ENCODE data around the gene MTRFR.
A peak's percentile ranks its signal among the peaks of the same experiment; 100 is the strongest.

The MTRFR gene

DNA sequence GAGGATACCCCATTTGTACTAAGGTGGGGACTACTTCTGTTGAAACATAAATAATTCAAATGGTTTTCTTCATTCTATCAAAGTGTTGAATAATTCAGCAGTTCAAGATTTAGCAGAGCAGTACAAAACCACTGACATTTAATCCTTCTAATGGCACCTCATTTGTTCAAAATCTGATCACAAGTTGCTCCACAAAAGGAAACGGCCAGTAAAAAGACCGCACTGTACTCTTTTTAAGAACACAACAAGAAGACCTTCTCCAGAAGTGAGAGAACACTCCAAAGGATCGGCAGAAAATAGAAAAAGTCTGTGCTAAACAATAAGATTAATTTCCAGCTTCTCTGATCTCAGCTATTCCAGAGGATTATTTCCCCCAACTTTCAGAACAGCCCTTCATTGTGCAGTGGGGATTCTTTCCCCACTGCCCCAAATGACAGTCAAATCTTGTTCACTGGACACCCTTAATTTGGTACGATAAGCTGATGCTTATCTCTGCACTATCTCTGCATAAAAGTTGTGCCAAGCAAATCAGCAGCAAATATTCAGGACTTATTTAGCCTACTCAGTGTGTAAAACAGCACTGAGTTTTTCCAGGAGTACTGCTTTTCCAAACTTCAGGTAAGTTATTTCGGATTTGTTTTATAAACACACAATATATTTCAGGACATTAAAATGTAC lies 5.5 kb upstream of the MTRFR start:
- H3K4me3 ChIP-seq (replicated peaks in 1 of 2; ENCODE audit: low read depth in 2 of 2, low read length in 2 of 2), result no peak overlapping the region
- no peak for DNase-seq (ENCODE audit: low read depth in 2 of 2)
- TF ChIP-seq, protein P1, sequence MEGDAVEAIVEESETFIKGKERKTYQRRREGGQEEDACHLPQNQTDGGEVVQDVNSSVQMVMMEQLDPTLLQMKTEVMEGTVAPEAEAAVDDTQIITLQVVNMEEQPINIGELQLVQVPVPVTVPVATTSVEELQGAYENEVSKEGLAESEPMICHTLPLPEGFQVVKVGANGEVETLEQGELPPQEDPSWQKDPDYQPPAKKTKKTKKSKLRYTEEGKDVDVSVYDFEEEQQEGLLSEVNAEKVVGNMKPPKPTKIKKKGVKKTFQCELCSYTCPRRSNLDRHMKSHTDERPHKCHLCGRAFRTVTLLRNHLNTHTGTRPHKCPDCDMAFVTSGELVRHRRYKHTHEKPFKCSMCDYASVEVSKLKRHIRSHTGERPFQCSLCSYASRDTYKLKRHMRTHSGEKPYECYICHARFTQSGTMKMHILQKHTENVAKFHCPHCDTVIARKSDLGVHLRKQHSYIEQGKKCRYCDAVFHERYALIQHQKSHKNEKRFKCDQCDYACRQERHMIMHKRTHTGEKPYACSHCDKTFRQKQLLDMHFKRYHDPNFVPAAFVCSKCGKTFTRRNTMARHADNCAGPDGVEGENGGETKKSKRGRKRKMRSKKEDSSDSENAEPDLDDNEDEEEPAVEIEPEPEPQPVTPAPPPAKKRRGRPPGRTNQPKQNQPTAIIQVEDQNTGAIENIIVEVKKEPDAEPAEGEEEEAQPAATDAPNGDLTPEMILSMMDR (IDR thresholded peaks at IDR 0.05; ENCODE audit: low read depth, low read length), result no peak

DNA sequence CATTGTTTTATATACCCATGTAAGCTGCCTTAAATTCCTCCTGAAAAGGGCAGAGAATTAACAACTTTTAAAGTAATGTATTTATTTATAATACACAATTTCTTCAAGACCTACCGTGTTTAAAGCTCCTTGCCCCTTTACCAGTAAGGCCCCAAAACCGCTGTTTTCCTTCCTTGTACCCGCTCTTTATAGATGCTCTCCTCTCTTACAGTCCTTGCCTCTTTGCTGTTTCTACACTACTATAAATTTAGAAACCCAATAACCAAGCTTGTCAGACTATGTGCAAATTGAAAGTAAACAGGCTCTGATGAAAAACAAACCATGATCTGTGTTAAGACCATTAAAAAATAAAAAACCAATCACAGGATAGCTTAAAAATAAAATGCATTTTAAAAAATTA lies 4.2 kb upstream of the MTRFR start:
- TF ChIP-seq, protein P1 (IDR thresholded peaks at IDR 0.05; ENCODE audit: low read depth, low read length), result no peak
- H3K4me3 ChIP-seq (replicated peaks in 1 of 2; ENCODE audit: low read depth in 2 of 2, low read length in 2 of 2), result no peak overlapping the region
- no peak for DNase-seq (ENCODE audit: low read depth in 2 of 2)

DNA sequence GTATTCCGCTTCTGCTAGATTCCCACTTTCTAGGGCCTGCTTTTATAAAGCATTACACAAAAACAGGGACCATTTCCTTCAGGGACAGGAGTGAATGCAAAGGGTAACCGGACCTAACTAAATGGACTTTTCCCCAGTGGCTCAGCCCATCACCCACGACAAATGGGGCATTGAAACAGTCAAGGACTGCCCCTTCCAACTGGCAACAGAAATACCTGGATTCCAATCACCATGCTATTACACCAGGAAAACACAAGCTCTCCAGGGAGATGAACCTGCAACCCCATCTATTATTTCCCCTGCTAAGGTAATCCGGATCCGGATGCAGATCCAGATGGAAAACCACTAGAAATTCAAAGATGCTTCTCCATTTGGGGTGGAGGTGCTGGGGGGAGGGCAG lies 1.3 kb upstream of the MTRFR start:
- TF ChIP-seq, protein P1 (IDR thresholded peaks at IDR 0.05; ENCODE audit: low read depth, low read length), result no peak
- H3K4me3 ChIP-seq (replicated peaks in 1 of 2; ENCODE audit: low read depth in 2 of 2, low read length in 2 of 2), result peak overlapping the region; percentile 86 to 99
- DNase-seq (ENCODE audit: low read depth in 2 of 2), result no peak

DNA sequence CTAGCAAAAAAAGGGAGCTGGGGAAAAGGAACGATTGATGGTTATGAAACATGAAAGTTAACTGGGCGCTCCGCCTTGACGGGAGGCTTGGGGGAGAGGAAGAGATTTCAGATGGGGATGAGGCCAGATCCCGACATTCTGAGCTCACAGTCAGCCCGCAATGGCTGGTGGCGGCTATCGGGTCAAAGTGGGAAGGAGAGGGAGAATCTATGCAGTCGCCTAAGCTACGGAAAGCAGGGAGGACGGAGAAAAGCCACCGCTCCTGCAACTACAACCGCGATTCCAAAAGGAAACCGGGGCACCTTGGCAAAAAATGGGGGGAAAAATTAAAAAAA lies 797 bp upstream of the MTRFR start:
- no peak for DNase-seq (ENCODE audit: low read depth in 2 of 2)
- H3K4me3 ChIP-seq (replicated peaks in 1 of 2; ENCODE audit: low read depth in 2 of 2, low read length in 2 of 2), result peak overlapping the region; percentile 86 to 99
- TF ChIP-seq, protein P1 (IDR thresholded peaks at IDR 0.05; ENCODE audit: low read depth, low read length), result no peak

DNA sequence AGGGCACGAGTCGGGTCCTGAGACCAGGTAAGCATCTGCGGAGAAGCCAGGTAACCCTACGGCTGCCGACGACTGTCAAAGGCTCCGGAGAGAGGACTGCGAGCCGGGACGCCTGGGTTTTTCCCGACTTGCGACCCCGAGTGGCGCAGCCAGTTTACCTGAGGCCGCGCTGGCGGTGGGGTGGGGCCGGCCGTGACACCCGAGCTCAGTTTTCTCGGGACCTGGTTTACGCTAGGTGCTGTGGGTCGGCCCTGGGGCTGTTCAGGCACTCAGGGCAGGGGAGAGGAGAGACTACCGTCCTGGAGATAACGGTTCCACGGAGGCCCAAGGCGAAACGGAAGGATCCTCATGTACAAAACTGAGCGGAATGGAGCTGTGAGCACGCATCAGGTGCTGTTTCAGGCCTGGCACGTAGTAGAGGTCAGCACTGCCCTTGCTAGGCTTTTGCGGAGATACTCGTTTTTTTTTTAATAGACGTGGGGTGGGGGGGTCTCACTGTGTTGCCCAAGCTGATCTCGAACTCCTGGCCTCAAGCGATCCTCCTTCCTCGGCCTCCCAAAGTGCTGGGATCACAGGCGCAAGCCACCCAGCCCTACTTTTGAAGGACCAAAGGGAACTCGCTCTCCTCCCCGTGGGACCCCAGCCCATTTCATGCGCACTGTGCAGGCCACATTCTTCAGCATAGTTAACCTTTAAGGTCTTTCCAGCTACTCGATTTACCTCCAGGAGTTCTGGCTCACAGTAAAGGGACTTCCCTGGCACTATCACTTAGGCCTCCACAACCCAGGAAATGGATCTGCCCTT lies 471 bp downstream of the MTRFR start:
- DNase-seq (ENCODE audit: low read depth in 2 of 2), result peak in 1 of 2 donors; percentile 16
- TF ChIP-seq, protein P1 (IDR thresholded peaks at IDR 0.05; ENCODE audit: low read depth, low read length), result no peak
- H3K4me3 ChIP-seq (replicated peaks in 1 of 2; ENCODE audit: low read depth in 2 of 2, low read length in 2 of 2), result peak overlapping the region; percentile 99

DNA sequence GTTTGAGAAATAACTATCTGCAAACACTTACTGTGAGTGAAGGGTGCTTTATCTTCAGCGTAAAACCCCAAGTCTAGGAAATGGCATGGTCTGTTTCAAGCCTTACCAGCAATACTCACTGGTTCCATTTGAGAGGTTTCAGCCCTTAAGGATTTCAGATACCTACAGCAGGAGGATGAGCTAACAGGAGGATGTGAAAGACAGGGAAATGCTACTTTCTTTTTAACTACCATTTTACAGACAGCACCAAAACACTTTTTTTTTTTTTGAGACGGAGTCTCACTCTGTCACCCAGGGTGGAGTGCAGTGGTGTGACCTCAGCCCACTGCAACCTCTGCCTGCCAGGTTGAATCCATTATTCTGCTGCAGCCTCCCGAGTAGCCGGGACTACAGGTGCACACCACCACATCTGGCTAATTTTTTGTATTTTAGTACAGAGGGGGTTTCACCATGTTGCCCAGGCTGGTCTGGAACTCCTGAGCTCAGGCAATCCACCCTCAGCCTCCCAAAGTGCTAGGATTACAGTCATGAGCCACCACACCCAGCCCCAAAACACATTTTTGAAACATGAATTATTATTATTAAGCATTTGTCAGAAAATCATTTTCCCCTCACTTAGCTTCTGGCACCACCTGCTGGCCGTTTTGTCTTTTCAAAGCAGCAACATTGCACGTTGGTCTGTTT lies 4.6 kb downstream of the MTRFR start:
- TF ChIP-seq, protein P1 (IDR thresholded peaks at IDR 0.05; ENCODE audit: low read depth, low read length), result peak; percentile 71
- peak; percentile 78 to 88 for DNase-seq (ENCODE audit: low read depth in 2 of 2)
- no peak overlapping the region for H3K4me3 ChIP-seq (replicated peaks in 1 of 2; ENCODE audit: low read depth in 2 of 2, low read length in 2 of 2)

All from cardiac fibroblast (primary cell).